BJ (cell line): ENCODE measurements around the gene LPAR1. TPM values are rescaled to one million over a fixed set of nuclear protein-coding genes. Genes with fewer than 3 reads are reported as not detected.

ENCODE experiments used
- CTCF ChIA-PET: fragments of 350-600 bp; formaldehyde crosslinking; extraction: SDS; loops from one replicate; lab custom pipeline; 2021; ENCODE audit warnings: antibody characterized with exemption, inconsistent platforms; lab: Yijun Ruan, JAX
- POLR2A ChIA-PET: fragments of 300-600 bp; sonication (Branson Sonifier 250); formaldehyde crosslinking; extraction: SDS; loops from one replicate; lab custom pipeline; 2021; ENCODE audit warnings: antibody characterized with exemption; lab: Charles Lee
- DNase-seq: peaks from one replicate; pipeline ENCODE4 v3.0.0-alpha.2; 2011; ENCODE audit warnings: low read depth
- H3K27me3 ChIP-seq: 2 replicates; pipeline ENCODE4 v1.6.0; 2011; ENCODE audit warnings: low read length; ENCODE audit not compliant: control insufficient read depth, insufficient read depth
- H3K36me3 ChIP-seq: 2 replicates; pipeline ENCODE4 v1.5.1; 2011; ENCODE audit warnings: low read length; ENCODE audit not compliant: control insufficient read depth, insufficient read depth
- H3K4me3 ChIP-seq: 2 replicates; pipeline ENCODE4 v1.5.1; 2011; ENCODE audit warnings: low read depth, mild to moderate bottlenecking, control low read depth, low read length
- polyA plus RNA-seq: library from polyadenylated mRNA; depleted of rRNA; stranded (reverse); fragments of >200 nt; gene quantifications from 2 replicates; pipeline ENCODE4 v1.2.3, GENCODE V29; 2011
- TF ChIP-seq, protein P1 (sequence below): IDR thresholded peaks from 2 replicates; pipeline ENCODE4 v1.5.1; 2011; ENCODE audit warnings: low read depth, mild to moderate bottlenecking, control low read depth, inconsistent platforms, low read length, moderate library complexity; ENCODE audit not compliant: insufficient read depth

The LPAR1 gene
- polyA plus RNA-seq, 1 experiment: 224 TPM

DNA sequence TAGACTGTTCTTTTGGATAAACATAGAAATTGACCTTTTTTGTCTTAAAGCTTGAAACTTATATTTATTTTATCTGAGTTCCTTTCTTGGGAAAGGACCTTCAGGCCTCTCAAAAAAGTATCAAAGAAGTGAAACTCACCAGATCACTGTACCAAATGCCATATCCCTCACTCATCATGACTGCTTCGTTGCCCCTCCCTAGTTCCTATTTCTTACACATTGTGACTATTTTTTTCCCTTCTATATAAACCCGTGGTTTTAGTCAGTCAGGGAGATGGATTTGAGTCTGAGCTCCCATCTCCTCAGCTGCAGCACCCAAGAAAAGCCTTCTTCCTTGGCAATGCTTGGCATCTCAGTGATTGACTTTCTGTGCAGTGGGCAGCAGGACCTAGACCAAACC is 129.4 kb downstream of the LPAR1 start:
- DNase-seq: no peak
- H3K36me3 ChIP-seq: peaks cover 2% of the 10 kb centered on the region
- no peaks in the 10 kb centered on the region for H3K27me3 ChIP-seq
- H3K4me3 ChIP-seq: no peak overlapping the region
- CTCF ChIA-PET: no interaction called here
- POLR2A ChIA-PET: no interaction called here
- TF ChIP-seq, protein P1, sequence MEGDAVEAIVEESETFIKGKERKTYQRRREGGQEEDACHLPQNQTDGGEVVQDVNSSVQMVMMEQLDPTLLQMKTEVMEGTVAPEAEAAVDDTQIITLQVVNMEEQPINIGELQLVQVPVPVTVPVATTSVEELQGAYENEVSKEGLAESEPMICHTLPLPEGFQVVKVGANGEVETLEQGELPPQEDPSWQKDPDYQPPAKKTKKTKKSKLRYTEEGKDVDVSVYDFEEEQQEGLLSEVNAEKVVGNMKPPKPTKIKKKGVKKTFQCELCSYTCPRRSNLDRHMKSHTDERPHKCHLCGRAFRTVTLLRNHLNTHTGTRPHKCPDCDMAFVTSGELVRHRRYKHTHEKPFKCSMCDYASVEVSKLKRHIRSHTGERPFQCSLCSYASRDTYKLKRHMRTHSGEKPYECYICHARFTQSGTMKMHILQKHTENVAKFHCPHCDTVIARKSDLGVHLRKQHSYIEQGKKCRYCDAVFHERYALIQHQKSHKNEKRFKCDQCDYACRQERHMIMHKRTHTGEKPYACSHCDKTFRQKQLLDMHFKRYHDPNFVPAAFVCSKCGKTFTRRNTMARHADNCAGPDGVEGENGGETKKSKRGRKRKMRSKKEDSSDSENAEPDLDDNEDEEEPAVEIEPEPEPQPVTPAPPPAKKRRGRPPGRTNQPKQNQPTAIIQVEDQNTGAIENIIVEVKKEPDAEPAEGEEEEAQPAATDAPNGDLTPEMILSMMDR: no peak

DNA sequence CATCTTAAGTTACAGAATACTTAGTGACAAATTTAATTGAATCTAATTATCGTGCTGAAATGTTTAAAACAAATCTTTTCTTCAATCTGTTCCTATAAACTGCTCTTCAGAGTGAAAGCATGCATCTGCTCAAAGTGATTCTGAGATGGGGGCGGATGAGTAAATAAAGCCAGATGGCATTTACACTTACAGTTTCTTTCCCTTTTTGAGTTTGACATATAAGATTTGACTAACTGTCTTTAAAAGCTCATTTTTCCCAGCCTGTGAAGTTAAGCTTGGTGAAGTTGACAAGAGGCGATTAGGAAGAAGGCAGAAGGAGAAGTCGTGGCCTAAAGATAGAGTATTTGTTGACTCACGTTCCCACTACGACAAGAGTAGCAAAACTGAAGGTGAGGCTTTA is 137.4 kb downstream of the LPAR1 start:
- no peaks in the 10 kb centered on the region for H3K36me3 ChIP-seq
- no peak for DNase-seq
- TF ChIP-seq, protein P1: no peak
- POLR2A ChIA-PET: no interaction called here
- no peaks in the 10 kb centered on the region for H3K27me3 ChIP-seq
- CTCF ChIA-PET: no interaction called here
- H3K4me3 ChIP-seq: no peak overlapping the region

DNA sequence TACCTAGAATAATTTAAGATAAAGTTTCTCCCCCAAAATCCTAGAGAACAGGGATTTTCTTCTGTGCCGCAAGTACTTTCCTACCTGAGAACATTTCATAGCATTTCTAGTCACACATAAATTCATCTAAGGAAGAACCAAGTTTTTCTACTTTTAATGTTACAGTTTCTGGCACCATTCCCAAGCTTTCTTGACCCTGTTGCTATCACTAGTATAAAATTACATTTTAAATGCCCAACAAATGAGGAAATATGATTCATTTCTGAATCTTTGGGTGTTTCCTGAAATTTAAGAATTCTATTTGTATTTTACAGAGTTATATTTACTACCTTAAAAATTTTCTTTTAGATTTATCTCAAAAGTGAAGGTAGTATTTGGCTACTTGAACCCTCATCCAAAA is 137.8 kb downstream of the LPAR1 start:
- no peak for DNase-seq
- no peak overlapping the region for H3K4me3 ChIP-seq

DNA sequence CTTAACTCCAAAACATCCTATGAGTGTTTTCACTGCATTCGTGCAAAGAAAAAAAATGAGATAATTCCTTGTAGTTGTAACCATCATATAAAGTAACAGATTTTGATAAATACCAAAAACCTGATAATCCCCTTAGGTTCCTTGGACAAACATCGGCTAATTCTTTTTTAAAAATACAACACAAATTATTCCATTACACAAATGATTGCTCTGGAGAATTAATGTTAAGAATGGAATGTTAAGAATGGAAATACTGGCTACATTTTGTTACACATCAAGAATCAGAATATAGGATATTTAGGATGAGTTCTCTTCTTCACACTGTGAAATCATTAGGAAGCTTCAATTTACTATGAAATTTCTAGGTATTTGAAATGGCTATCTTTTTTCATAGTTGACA is 139.4 kb downstream of the LPAR1 start:
- no peaks in the 10 kb centered on the region for H3K36me3 ChIP-seq
- no peaks in the 10 kb centered on the region for H3K27me3 ChIP-seq
- TF ChIP-seq, protein P1: no peak
- ChIA-PET POLR2A (interaction anchor here (0.7 kb wide), 1 partner anchor 979 kb away, joined by 3 read pairs; no protein-coding TSS in a partner anchor), CTCF (interaction anchor here (1.0 kb wide), 2 partner anchors 106 to 251 kb away, joined by 3 read pairs; no protein-coding TSS in a partner anchor)
- no peak for DNase-seq
- H3K4me3 ChIP-seq: no peak overlapping the region

More for the DNA sequence above, 137.8 kb downstream of the LPAR1 start:
- no peaks in the 10 kb centered on the region for H3K36me3 ChIP-seq
- ChIA-PET POLR2A (no interaction called here), CTCF (no interaction called here)
- no peaks in the 10 kb centered on the region for H3K27me3 ChIP-seq
- TF ChIP-seq, protein P1: no peak

DNA sequence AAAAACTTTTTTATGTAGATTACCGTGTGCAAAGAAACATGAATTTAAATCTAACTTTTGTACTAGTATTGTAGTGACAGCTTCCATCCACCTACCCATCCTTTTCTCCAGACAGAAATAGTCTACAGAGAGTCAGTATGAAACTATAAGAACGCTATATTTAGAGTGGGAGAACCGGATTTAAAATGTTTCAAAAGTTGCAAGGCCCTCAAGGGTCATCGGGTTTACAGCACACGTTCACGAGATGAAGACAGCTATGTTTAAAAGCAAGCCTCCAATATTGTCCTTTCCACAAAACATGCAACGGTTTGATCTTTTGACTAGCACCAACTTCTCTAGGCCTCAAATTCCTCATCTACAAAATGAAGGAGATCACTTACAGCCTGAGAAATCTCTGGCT is 139.9 kb downstream of the LPAR1 start:
- Histone ChIP-seq H3K36me3 (peaks cover 1% of the 10 kb centered on the region; the same call in 1 of the 2 replicates), H3K4me3 (no peak overlapping the region), H3K27me3 (no peaks in the 10 kb centered on the region)
- CTCF ChIA-PET: no interaction called here
- DNase-seq: no peak
- POLR2A ChIA-PET: interaction anchor here (0.7 kb wide), 2 partner anchors 153 to 979 kb away, joined by 3 to 6 read pairs; no protein-coding TSS in a partner anchor
- TF ChIP-seq, protein P1: no peak
